ENCODE data around the gene CRABP1.

The CRABP1 gene

GRCh38 chr15:78384651-78385050 lies 44.5 kb downstream of the CRABP1 start:
- no peak for DNase-seq (ENCODE audit: low spot score)
- no peak for TF ChIP-seq CTCF (IDR thresholded peaks at IDR 0.05; ENCODE audit: extremely low read depth, insufficient read depth, missing control alignments)
- in situ Hi-C loops (cut with MboI; ENCODE audit: low pct_unique_long_range_greater_than_20kb, low sequenced_read_pairs, unreplicated experiment) = no loop called here

GRCh38 chr15:78387246-78388037 lies 47.3 kb downstream of the CRABP1 start:
- no peak for DNase-seq (ENCODE audit: low spot score)
- no peak for TF ChIP-seq CTCF (IDR thresholded peaks at IDR 0.05; ENCODE audit: extremely low read depth, insufficient read depth, missing control alignments)
- in situ Hi-C loops (cut with MboI; ENCODE audit: low pct_unique_long_range_greater_than_20kb, low sequenced_read_pairs, unreplicated experiment) = no loop called here

- in situ Hi-C loops (cut with MboI; ENCODE audit: low pct_unique_long_range_greater_than_20kb, low sequenced_read_pairs, unreplicated experiment) = no loop called here
- DNase-seq (ENCODE audit: low spot score) = no peak
- TF ChIP-seq CTCF (IDR thresholded peaks at IDR 0.05; ENCODE audit: extremely low read depth, insufficient read depth, missing control alignments) = no peak
Observed at GRCh38 chr15:78388865-78389264, 48.7 kb downstream of the CRABP1 start.

GRCh38 chr15:78389322-78389721 lies 49.2 kb downstream of the CRABP1 start:
- no peak for TF ChIP-seq CTCF (IDR thresholded peaks at IDR 0.05; ENCODE audit: extremely low read depth, insufficient read depth, missing control alignments)
- in situ Hi-C loops (cut with MboI; ENCODE audit: low pct_unique_long_range_greater_than_20kb, low sequenced_read_pairs, unreplicated experiment) = no loop called here
- DNase-seq (ENCODE audit: low spot score) = no peak

GRCh38 chr15:78389738-78390137 lies 49.6 kb downstream of the CRABP1 start:
- in situ Hi-C loops (cut with MboI; ENCODE audit: low pct_unique_long_range_greater_than_20kb, low sequenced_read_pairs, unreplicated experiment) = no loop called here
- DNase-seq (ENCODE audit: low spot score) = no peak
- no peak for TF ChIP-seq CTCF (IDR thresholded peaks at IDR 0.05; ENCODE audit: extremely low read depth, insufficient read depth, missing control alignments)

- in situ Hi-C loops (cut with MboI; ENCODE audit: low pct_unique_long_range_greater_than_20kb, low sequenced_read_pairs, unreplicated experiment) = no loop called here
- TF ChIP-seq CTCF (IDR thresholded peaks at IDR 0.05; ENCODE audit: extremely low read depth, insufficient read depth, missing control alignments) = no peak
- DNase-seq (ENCODE audit: low spot score) = no peak
Observed at GRCh38 chr15:78390242-78390641, 50.1 kb downstream of the CRABP1 start.
